D341Med (cell line): ENCODE measurements around the gene CNOT1.
"Not testable (repeated sequence)": the region's sequence is repeated elsewhere in the genome, so short reads cannot be mapped to it uniquely, and the experiment has no call there.

Experiments
- DNase-seq: peaks from one replicate; pipeline ENCODE4 v3.0.0; 2012; ENCODE audit warnings: low spot score

CNOT1 gene

GRCh38 chr16:58582133-58582532, 47.5 kb downstream of the CNOT1 start:
- no peak for DNase-seq

- no peak for DNase-seq
Measured at GRCh38 chr16:58579587-58579986, 50.0 kb downstream of the CNOT1 start.

GRCh38 chr16:58578642-58579041, 51.0 kb downstream of the CNOT1 start:
- no peak for DNase-seq

- no peak for DNase-seq
Measured at GRCh38 chr16:58577141-58577540, 52.5 kb downstream of the CNOT1 start.

- no peak for DNase-seq
Measured at GRCh38 chr16:58574895-58575294, 54.7 kb downstream of the CNOT1 start.

GRCh38 chr16:58565697-58566096, 63.9 kb downstream of the CNOT1 start:
- DNase-seq = not testable (repeated sequence)

- DNase-seq = no peak
Measured at GRCh38 chr16:58563775-58564174, 65.9 kb downstream of the CNOT1 start.

- no peak for DNase-seq
Measured at GRCh38 chr16:58563235-58563634, 66.4 kb downstream of the CNOT1 start.

GRCh38 chr16:58556678-58557077, 72.9 kb downstream of the CNOT1 start:
- no peak for DNase-seq

GRCh38 chr16:58551496-58551895, 78.1 kb downstream of the CNOT1 start:
- no peak for DNase-seq

- no peak for DNase-seq
Measured at GRCh38 chr16:58548378-58548777, 81.2 kb downstream of the CNOT1 start.

- DNase-seq = no peak
Measured at GRCh38 chr16:58543685-58544084, 85.9 kb downstream of the CNOT1 start.

GRCh38 chr16:58542291-58542690, 87.3 kb downstream of the CNOT1 start:
- DNase-seq = no peak

GRCh38 chr16:58541711-58542110, 87.9 kb downstream of the CNOT1 start:
- no peak for DNase-seq

GRCh38 chr16:58537124-58537906, 92.3 kb downstream of the CNOT1 start:
- no peak for DNase-seq

GRCh38 chr16:58536278-58536677, 93.3 kb downstream of the CNOT1 start:
- no peak for DNase-seq

GRCh38 chr16:58535100-58535499, 94.5 kb downstream of the CNOT1 start:
- DNase-seq = no peak

- DNase-seq = no peak
Measured at GRCh38 chr16:58533751-58534470, 95.7 kb downstream of the CNOT1 start.

GRCh38 chr16:58532414-58532813, 97.2 kb downstream of the CNOT1 start:
- DNase-seq = no peak

GRCh38 chr16:58530179-58530578, 99.4 kb downstream of the CNOT1 start:
- DNase-seq = no peak

GRCh38 chr16:58519707-58520106, 109.9 kb downstream of the CNOT1 start:
- DNase-seq = no peak

- DNase-seq = no peak
Measured at GRCh38 chr16:58518980-58519368, 110.7 kb downstream of the CNOT1 start.
